LoVo (cell line): ENCODE results near the gene CDCA3.
A peak's percentile ranks its signal among the peaks of the same experiment; 100 is the strongest.

ENCODE experiments used
- DNase-seq: peaks from one replicate; pipeline ENCODE4 v3.0.0-alpha.2; 2016; ENCODE audit warnings: low spot score

The CDCA3 gene

GRCh38 chr12:6819106-6820030, 31.7 kb downstream of the CDCA3 start:
- no peak for DNase-seq

- no peak for DNase-seq
These were observed 32.4 kb downstream of the CDCA3 start for GRCh38 chr12:6818645-6819044.

DNA sequence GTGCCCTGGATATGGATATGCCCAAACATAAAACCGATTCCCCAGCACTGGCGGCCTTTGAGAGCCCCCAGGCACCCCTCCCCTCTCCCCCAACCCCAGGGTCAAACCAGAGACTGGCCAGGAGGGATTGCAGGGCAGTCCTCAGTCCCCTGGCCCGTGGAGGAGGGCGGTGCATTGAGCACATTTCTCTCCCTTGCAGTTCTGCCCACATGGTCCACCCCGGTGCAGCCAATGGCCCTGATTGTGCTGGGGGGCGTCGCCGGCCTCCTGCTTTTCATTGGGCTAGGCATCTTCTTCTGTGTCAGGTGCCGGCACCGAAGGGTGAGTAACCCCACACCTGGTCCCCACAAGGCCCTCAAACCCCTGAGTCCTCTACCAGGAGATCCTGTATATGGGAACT, 32.9 kb downstream of the CDCA3 start:
- no peak for DNase-seq

DNA sequence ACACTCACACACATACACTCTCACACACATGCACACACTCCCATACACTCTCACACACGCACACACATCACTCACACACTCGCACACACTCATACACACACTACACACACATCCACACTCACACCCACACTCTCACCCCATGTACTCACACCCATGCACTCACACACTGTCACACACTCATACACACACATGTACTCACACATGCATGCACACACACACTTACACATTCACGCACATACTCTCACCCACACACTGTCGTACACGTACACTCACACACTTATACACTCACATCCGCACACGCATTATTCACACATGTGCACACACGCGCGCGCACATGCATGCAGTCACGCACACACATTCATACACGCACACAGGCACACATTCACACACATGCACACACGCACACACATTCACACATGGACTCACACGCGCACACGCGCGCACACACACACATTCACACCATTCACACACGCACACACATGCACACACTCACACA, 33.4 kb downstream of the CDCA3 start:
- DNase-seq: no peak

- no peak for DNase-seq
These were observed 34.0 kb downstream of the CDCA3 start for GRCh38 chr12:6817098-6817497.

- no peak for DNase-seq
These were observed 34.5 kb downstream of the CDCA3 start for GRCh38 chr12:6816598-6816997.

- no peak for DNase-seq
These were observed 37.7 kb downstream of the CDCA3 start for GRCh38 chr12:6813363-6813762.

DNA sequence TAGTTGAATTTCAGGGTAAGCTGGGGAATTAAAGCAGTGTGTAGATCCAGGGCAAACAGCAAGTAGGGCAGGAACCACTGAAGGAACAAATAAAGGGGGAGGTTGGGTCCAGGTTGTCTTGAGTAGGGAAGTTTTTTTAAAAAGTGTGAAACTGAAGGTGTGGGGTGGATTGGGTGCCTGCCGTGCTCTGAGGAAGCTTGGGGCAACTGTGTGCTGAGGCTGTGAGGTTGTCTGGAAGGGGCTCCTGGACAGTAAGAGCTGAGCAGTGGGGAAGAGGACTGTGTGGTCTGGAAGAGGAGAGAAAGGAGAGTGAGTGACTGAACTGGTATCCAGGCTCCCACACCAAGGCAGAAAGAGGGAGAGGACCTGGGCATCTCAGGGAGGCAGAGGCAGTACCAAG, 40.3 kb downstream of the CDCA3 start:
- no peak for DNase-seq

DNA sequence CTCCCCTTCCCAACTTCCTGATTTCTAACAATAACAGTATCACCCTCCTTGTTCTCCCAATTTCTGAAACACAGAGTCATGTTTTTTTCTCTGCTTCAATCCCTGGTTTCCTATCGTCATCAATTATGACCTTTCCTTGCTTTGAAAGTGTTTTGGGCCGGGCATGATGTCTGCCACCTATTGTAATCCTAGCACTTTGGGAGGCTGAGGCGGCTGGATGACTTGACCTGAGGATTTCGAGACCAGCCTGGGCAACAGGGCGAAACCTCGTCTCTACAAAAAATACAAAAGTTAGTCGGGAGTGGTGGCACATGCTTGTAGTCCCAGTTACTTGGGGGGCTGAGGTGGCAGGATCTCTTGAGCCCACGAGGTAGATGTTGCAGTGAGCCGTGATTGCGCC, 42.0 kb downstream of the CDCA3 start:
- no peak for DNase-seq

DNA sequence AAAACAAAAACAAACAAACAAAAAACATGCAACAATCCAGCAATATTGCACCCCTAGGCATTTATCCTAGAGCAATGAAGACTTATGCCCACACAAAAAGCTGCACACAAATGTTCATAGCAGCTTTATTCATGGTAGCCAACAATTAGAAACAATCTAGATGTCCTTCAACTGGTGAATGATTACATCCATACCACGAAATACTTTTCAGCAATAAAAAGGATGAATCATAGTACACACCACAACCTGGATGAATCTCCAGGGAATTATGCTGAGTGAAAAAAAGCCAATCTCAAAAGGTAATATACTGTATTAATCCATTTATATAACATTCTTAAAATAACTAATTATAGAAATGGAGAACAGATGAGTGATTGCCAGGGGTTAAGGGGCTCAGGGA, 43.9 kb downstream of the CDCA3 start:
- DNase-seq: peak; percentile 71

- DNase-seq: no peak
These were observed 51.9 kb downstream of the CDCA3 start for GRCh38 chr12:6799147-6799546.
